ENCODE data around the gene CDC5L.

CDC5L gene

DNA sequence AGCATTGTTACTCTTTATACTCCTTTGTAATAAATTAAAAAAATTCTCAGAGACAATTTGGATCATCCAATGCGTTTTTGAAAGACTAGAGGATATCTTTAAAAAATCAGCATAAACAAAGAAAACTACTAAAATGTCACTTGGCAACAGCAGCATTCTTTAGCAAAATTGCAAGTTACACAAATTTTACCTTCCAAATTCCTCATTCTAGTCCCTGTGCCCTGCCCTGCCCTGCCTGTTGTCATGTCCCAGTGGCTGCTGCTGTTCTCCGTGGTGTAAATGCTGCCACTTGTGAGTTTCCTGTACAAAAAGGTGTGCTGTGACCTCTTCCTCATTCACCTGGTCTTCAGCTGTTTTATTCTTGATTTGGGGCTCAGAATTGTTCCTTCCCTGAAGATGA, 83.2 kb downstream of the CDC5L start:
- no peaks in the 10 kb centered on the region for H3F3A ChIP-seq (ENCODE audit: low read depth)
- no peak overlapping the region for H3K9ac ChIP-seq (ENCODE audit: low read depth, low read length, poor library complexity, severe bottlenecking)
- no peaks in the 10 kb centered on the region for H3K36me3 ChIP-seq (ENCODE audit: insufficient read depth, low read length)
- peaks cover under 1% of the 10 kb centered on the region for H3K4me1 ChIP-seq (ENCODE audit: insufficient read depth, low read length, poor library complexity, severe bottlenecking)
- no peak overlapping the region for H3K4me3 ChIP-seq (ENCODE audit: low read length, poor library complexity, severe bottlenecking)
- H2AFZ ChIP-seq (ENCODE audit: low read length), result no peak overlapping the region
- no peaks in the 10 kb centered on the region for H4K20me1 ChIP-seq (ENCODE audit: insufficient read depth, low read length, poor library complexity, severe bottlenecking)
- no peaks in the 10 kb centered on the region for H3K79me2 ChIP-seq (ENCODE audit: insufficient read depth, low read length)
- no peak overlapping the region for H3K4me2 ChIP-seq (ENCODE audit: low read depth, low read length, poor library complexity, severe bottlenecking)
- TF ChIP-seq CTCF (conservative IDR thresholded peaks at IDR 0.05; ENCODE audit: low read length) (no peak), EZH2phosphoT487 (IDR thresholded peaks at IDR 0.05; ENCODE audit: borderline replicate concordance) (no peak)
- no peaks in the 10 kb centered on the region for H3K27me3 ChIP-seq (ENCODE audit: insufficient read depth, low read length, poor library complexity, severe bottlenecking)
- H3K9me3 ChIP-seq (ENCODE audit: insufficient read depth, low read depth, low read length), result no peaks in the 10 kb centered on the region
- H3K9me2 ChIP-seq (replicated peaks; ENCODE audit: low read depth, low read length), result no peaks in the 10 kb centered on the region

DNA sequence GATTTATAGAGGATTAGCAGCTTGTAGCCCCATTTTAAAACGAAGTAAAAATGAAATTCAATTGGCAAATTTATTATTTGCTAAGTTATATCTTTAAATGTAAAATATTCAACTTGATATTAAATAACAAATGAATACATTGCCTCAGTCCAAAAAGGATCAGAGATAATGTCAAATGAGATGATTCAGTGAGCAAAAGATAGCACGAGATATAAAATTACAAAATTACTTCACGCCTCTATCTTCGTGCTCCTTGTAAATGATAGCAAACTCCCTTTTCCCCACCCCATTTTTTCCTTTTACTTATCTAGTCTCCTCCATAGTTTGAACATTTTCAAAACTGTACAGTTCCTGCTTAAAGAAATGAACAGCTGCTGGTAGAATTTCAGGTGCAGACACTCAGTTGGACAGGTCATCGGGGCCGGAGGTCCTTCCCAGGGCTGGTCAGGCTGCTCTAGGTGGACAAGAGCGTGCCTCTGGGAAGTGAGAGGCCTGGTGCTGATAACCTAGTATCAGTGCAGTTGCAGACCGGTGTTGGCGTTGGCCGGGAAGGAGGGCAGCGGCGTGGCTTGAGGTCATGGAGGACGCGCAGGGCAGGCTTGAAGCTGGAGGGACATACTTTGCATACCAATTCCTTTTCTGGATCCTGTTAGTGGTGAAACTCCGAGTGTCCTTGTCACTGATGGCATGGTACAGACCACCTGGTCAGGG, 83.9 kb downstream of the CDC5L start:
- Histone ChIP-seq H3F3A (ENCODE audit: low read depth) (no peaks in the 10 kb centered on the region), H3K4me2 (ENCODE audit: low read depth, low read length, poor library complexity, severe bottlenecking) (no peak overlapping the region), H3K36me3 (ENCODE audit: insufficient read depth, low read length) (no peaks in the 10 kb centered on the region), H3K9ac (ENCODE audit: low read depth, low read length, poor library complexity, severe bottlenecking) (no peak overlapping the region), H3K4me3 (ENCODE audit: low read length, poor library complexity, severe bottlenecking) (no peak overlapping the region), H3K9me3 (ENCODE audit: insufficient read depth, low read depth, low read length) (no peaks in the 10 kb centered on the region), H3K79me2 (ENCODE audit: insufficient read depth, low read length) (no peaks in the 10 kb centered on the region), H3K27me3 (ENCODE audit: insufficient read depth, low read length, poor library complexity, severe bottlenecking) (no peaks in the 10 kb centered on the region), H3K4me1 (ENCODE audit: insufficient read depth, low read length, poor library complexity, severe bottlenecking) (peaks cover 6% of the 10 kb centered on the region), H3K9me2 (replicated peaks; ENCODE audit: low read depth, low read length) (no peaks in the 10 kb centered on the region), H4K20me1 (ENCODE audit: insufficient read depth, low read length, poor library complexity, severe bottlenecking) (no peaks in the 10 kb centered on the region), H2AFZ (ENCODE audit: low read length) (no peak overlapping the region)
- TF ChIP-seq CTCF (conservative IDR thresholded peaks at IDR 0.05; ENCODE audit: low read length) (no peak), EZH2phosphoT487 (IDR thresholded peaks at IDR 0.05; ENCODE audit: borderline replicate concordance) (no peak)

DNA sequence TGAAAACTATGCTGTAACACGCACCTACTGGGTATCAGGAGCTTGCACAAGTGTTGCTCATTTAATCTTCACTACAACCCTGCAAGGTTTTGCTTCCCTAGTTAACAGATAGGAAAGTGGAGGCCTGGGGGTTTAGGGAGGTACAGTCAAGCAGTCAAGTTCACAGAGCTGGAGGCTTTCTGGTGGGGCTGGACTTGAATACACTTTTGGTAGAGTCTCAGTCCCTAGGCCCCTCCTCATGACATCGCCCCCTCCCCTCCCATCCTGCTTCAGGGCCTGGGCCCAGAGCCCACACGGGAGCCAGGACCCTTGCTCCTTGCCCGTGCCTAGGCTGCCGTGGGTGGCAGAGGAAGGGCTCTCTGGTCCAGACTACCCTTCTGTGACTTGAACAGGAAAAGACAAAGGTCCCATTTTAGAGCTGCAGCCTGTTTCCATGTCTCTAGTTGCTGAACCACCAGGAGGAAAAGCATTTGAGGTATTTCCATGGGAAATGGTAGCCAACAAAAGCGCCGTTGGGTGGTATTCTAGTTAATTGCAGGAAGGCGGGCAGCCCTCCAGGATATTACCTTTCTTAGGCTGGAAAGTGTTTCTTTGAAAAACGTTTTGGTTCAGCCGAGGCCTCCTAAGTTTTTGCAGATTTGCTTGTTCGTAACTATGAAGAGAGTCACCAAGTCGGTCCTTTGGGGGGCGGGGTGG, 84.9 kb downstream of the CDC5L start:
- Histone ChIP-seq H2AFZ (ENCODE audit: low read length) (no peak overlapping the region), H3F3A (ENCODE audit: low read depth) (no peaks in the 10 kb centered on the region), H3K36me3 (ENCODE audit: insufficient read depth, low read length) (no peaks in the 10 kb centered on the region), H3K9ac (ENCODE audit: low read depth, low read length, poor library complexity, severe bottlenecking) (no peak overlapping the region), H3K4me2 (ENCODE audit: low read depth, low read length, poor library complexity, severe bottlenecking) (no peak overlapping the region), H3K79me2 (ENCODE audit: insufficient read depth, low read length) (no peaks in the 10 kb centered on the region), H3K4me1 (ENCODE audit: insufficient read depth, low read length, poor library complexity, severe bottlenecking) (peaks cover 6% of the 10 kb centered on the region), H4K20me1 (ENCODE audit: insufficient read depth, low read length, poor library complexity, severe bottlenecking) (no peaks in the 10 kb centered on the region), H3K4me3 (ENCODE audit: low read length, poor library complexity, severe bottlenecking) (no peak overlapping the region), H3K27me3 (ENCODE audit: insufficient read depth, low read length, poor library complexity, severe bottlenecking) (no peaks in the 10 kb centered on the region), H3K9me3 (ENCODE audit: insufficient read depth, low read depth, low read length) (no peaks in the 10 kb centered on the region), H3K9me2 (replicated peaks; ENCODE audit: low read depth, low read length) (no peaks in the 10 kb centered on the region)
- no peak for TF ChIP-seq EZH2phosphoT487 (IDR thresholded peaks at IDR 0.05; ENCODE audit: borderline replicate concordance)
- no peak for TF ChIP-seq CTCF (conservative IDR thresholded peaks at IDR 0.05; ENCODE audit: low read length)
